Peyer's patch (tissue), 4 donors: ENCODE measurements around the gene CTNND1. TPM values are rescaled to one million over a fixed set of nuclear protein-coding genes. Genes with fewer than 3 reads are reported as not detected.

Experiments used
- DNase-seq, 3 donors: peaks; one replicate each; pipeline ENCODE4 v3.0.0-alpha.2; 2017 to 2019
- H3K27ac ChIP-seq, 4 donors: fragments of 200-600 bp; sonication (generic); one replicate each; pipeline ENCODE4 v1.5.1; 2016 to 2019
- H3K27me3 ChIP-seq, 2 donors: fragments of 200-600 bp; sonication (generic); one replicate each; pipeline ENCODE4 v1.5.1; 2019
- H3K36me3 ChIP-seq, 3 donors: fragments of 200-600 bp; sonication (generic); one replicate each; pipeline ENCODE4 v1.5.1; 2016 to 2019
- H3K4me1 ChIP-seq, 4 donors: fragments of 200-600 bp; sonication (generic); one replicate each; pipeline ENCODE4 v1.5.1; 2016 to 2019
- H3K4me3 ChIP-seq, 4 donors: fragments of 200-600 bp; sonication (generic); 1 replicate in 3 of 4; 2 replicates in 1 of 4; pipeline ENCODE4 v1.5.1; 2016 to 2019; ENCODE audit warnings: mild to moderate bottlenecking in 1 of 4
- H3K9me3 ChIP-seq, 4 donors: fragments of 200-600 bp; sonication (generic); one replicate each; pipeline ENCODE4 v1.5.1; 2016 to 2019; ENCODE audit warnings: mild to moderate bottlenecking in 1 of 4
- CTCF ChIP-seq, 6 experiments: fragments of 450-650 bp in 4 of 6; fragments of 200-600 bp in 2 of 6; sonication (generic) in 1 of 6; IDR thresholded peaks; one replicate each; pipeline ENCODE4 v1.5.1; 2017 to 2019; ENCODE audit warnings: antibody characterized with exemption in 6 of 6, mild to moderate bottlenecking in 3 of 6, moderate library complexity in 1 of 6
- POLR2A ChIP-seq, 2 donors: fragments of 450-650 bp; IDR thresholded peaks; one replicate each; pipeline ENCODE4 v1.5.1; 2017; ENCODE audit warnings: antibody characterized with exemption in 2 of 2, mild to moderate bottlenecking in 2 of 2, moderate library complexity in 2 of 2
- total RNA-seq, 4 donors: library from RNA; depleted of rRNA; stranded (reverse); fragments of >200 nt; gene quantifications; one replicate each; pipeline ENCODE4 v1.1.0, GENCODE V29; 2016

CTNND1 gene
- total RNA-seq, 4 donors from 2014 or later: 205 to 366 (median 346) TPM

GRCh38 chr11:57804466-57804865 lies 42.9 kb downstream of the CTNND1 start:
- TF ChIP-seq CTCF (IDR thresholded peaks at IDR 0.05): no peak
- TF ChIP-seq POLR2A (IDR thresholded peaks at IDR 0.05): no peak
- Histone ChIP-seq H3K9me3 (no peaks in the 10 kb centered on the region), H3K4me3 (no peak overlapping the region), H3K27ac (no peak overlapping the region), H3K27me3 (no peaks in the 10 kb centered on the region), H3K36me3 (peaks cover 0 to 79% (median 0%) of the 10 kb centered on the region in 3 donors), H3K4me1 (peaks cover 0 to 22% (median 2%) of the 10 kb centered on the region in 4 donors)
- DNase-seq: no peak

GRCh38 chr11:57805780-57806179 lies 44.2 kb downstream of the CTNND1 start:
- Histone ChIP-seq H3K27me3 (no peaks in the 10 kb centered on the region), H3K9me3 (no peaks in the 10 kb centered on the region), H3K27ac (no peak overlapping the region), H3K4me3 (no peak overlapping the region), H3K4me1 (peaks cover 0 to 9% (median 0%) of the 10 kb centered on the region in 4 donors), H3K36me3 (peaks cover 0 to 93% (median 0%) of the 10 kb centered on the region in 3 donors)
- DNase-seq: no peak
- TF ChIP-seq CTCF (IDR thresholded peaks at IDR 0.05): no peak
- no peak for TF ChIP-seq POLR2A (IDR thresholded peaks at IDR 0.05)

- Histone ChIP-seq H3K27me3 (no peaks in the 10 kb centered on the region), H3K27ac (no peak overlapping the region), H3K4me3 (no peak overlapping the region), H3K9me3 (no peaks in the 10 kb centered on the region), H3K36me3 (peaks cover 0 to 97% (median 0%) of the 10 kb centered on the region in 3 donors), H3K4me1 (no peaks in the 10 kb centered on the region)
- no peak for TF ChIP-seq CTCF (IDR thresholded peaks at IDR 0.05)
- TF ChIP-seq POLR2A (IDR thresholded peaks at IDR 0.05): no peak
- DNase-seq: no peak
Measured at GRCh38 chr11:57812634-57813033, 51.0 kb downstream of the CTNND1 start.

- no peak overlapping the region for H3K27ac ChIP-seq
- H3K4me3 ChIP-seq: no peak overlapping the region
- peaks cover 0 to 21% (median 0%) of the 10 kb centered on the region in 4 donors for H3K4me1 ChIP-seq
- H3K9me3 ChIP-seq: no peaks in the 10 kb centered on the region
- H3K36me3 ChIP-seq: peaks cover 0 to 70% (median 0%) of the 10 kb centered on the region in 3 donors
- TF ChIP-seq POLR2A (IDR thresholded peaks at IDR 0.05) (no peak), CTCF (IDR thresholded peaks at IDR 0.05) (no peak)
- no peak for DNase-seq
- no peaks in the 10 kb centered on the region for H3K27me3 ChIP-seq
Measured at GRCh38 chr11:57815476-57815875, 53.9 kb downstream of the CTNND1 start.

- no peak overlapping the region for H3K4me3 ChIP-seq
- TF ChIP-seq CTCF (IDR thresholded peaks at IDR 0.05): no peak
- no peak for TF ChIP-seq POLR2A (IDR thresholded peaks at IDR 0.05)
- no peaks in the 10 kb centered on the region for H3K9me3 ChIP-seq
- DNase-seq: no peak
- H3K36me3 ChIP-seq: peaks cover 0 to 66% (median 0%) of the 10 kb centered on the region in 3 donors
- no peaks in the 10 kb centered on the region for H3K27me3 ChIP-seq
- H3K4me1 ChIP-seq: peaks cover 0 to 21% (median 0%) of the 10 kb centered on the region in 4 donors
- no peak overlapping the region for H3K27ac ChIP-seq
Measured at GRCh38 chr11:57815877-57816276, 54.3 kb downstream of the CTNND1 start.

GRCh38 chr11:57818812-57819211 lies 57.2 kb downstream of the CTNND1 start:
- H3K36me3 ChIP-seq: peaks cover 0 to 39% (median 0%) of the 10 kb centered on the region in 3 donors
- TF ChIP-seq POLR2A (IDR thresholded peaks at IDR 0.05): no peak
- TF ChIP-seq CTCF (IDR thresholded peaks at IDR 0.05): no peak
- no peak for DNase-seq

More at GRCh38 chr11:57818812-57819211, 57.2 kb downstream of the CTNND1 start:
- Histone ChIP-seq H3K4me1 (peaks cover 0 to 21% (median 0%) of the 10 kb centered on the region in 4 donors), H3K4me3 (no peak overlapping the region), H3K27ac (peak overlapping the region in 2 of 4 donors; percentile 32 to 55), H3K27me3 (no peaks in the 10 kb centered on the region), H3K9me3 (no peaks in the 10 kb centered on the region)
